ENCODE results near the gene RYR1.
A peak's percentile ranks its signal among the peaks of the same experiment; 100 is the strongest.

RYR1 gene

DNA sequence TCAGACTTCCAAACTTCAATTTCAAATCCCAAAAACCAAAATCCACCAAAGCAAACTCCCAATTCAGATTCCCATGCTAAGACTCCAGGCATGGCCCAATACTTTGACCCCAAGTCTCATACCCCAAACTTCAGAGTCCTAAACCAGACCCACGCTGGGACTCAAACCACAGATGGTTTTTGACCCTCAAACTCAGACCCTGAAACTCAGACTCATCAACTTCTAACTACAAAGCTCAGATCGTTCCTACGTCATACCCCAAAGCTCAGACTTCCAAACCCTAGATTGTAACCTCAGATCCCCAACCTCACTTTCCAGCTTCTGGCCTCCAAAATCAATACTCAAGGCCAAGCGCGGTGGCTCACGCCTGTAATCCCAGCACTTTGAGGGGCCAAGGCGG lies 11.9 kb downstream of the RYR1 start:
- Mint-ChIP-seq H3K4me1 (peaks cover 0 to 5% of the 10 kb centered on the region in 2 donors), H3K27me3 (peaks cover 42 to 48% of the 10 kb centered on the region in 2 donors), H3K27ac (no peak overlapping the region), H3K4me3 (no peak overlapping the region), H3K9me3 (peaks cover 0 to 5% of the 10 kb centered on the region in 2 donors), H3K36me3 (no peaks in the 10 kb centered on the region)
- no peak for DNase-seq
- ATAC-seq (replicated peaks): no peak

DNA sequence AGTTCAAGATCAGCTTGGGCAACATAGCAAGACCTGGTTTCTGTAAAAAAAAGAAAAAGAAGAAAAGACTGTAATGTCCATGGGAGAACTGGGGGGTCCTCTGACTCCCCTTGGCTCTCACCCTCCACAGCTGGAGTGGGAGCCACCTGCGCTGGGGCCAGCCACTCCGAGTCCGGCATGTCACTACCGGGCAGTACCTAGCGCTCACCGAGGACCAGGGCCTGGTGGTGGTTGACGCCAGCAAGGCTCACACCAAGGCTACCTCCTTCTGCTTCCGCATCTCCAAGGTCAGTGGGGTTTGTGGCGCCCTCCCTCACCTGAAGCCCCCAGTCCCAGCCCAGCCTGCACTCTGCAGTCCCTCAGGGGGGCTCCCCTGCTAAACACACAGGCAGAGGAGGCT lies 14.7 kb downstream of the RYR1 start:
- H3K4me1 Mint-ChIP-seq: no peaks in the 10 kb centered on the region
- peaks cover 28 to 29% of the 10 kb centered on the region in 2 donors for H3K27me3 Mint-ChIP-seq
- no peak overlapping the region for H3K4me3 Mint-ChIP-seq
- no peaks in the 10 kb centered on the region for H3K36me3 Mint-ChIP-seq
- H3K27ac Mint-ChIP-seq: no peak overlapping the region
- ATAC-seq (replicated peaks): no peak
- H3K9me3 Mint-ChIP-seq: peaks cover 0 to 5% of the 10 kb centered on the region in 2 donors
- no peak for DNase-seq

DNA sequence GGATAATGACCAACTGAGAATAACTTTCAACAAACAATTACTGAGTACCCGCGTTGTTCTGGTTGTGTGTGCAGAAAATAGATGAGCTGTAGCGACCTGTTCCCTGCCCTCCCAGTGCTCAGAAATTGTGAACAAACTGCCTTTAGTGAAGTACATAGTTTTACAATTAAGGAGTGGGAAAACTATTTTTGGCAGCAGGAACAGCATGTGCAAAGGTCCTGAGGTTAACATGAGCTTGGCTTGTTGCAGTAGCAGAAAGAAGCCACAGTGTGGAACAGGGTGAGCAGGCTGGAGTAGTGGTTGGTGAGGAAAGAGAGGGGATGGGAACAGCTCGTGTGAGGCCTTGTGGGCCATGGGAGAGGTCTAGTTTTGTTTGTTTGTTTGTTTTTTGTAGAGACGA lies 16.0 kb downstream of the RYR1 start:
- ATAC-seq (replicated peaks) (no peak), DNase-seq (no peak)
- peaks cover 0 to 5% of the 10 kb centered on the region in 2 donors for H3K9me3 Mint-ChIP-seq
- no peaks in the 10 kb centered on the region for H3K36me3 Mint-ChIP-seq
- peaks cover 18% of the 10 kb centered on the region in 2 donors for H3K27me3 Mint-ChIP-seq
- peaks cover 0 to 2% of the 10 kb centered on the region in 2 donors for H3K4me1 Mint-ChIP-seq
- H3K27ac Mint-ChIP-seq: no peak overlapping the region
- no peak overlapping the region for H3K4me3 Mint-ChIP-seq

DNA sequence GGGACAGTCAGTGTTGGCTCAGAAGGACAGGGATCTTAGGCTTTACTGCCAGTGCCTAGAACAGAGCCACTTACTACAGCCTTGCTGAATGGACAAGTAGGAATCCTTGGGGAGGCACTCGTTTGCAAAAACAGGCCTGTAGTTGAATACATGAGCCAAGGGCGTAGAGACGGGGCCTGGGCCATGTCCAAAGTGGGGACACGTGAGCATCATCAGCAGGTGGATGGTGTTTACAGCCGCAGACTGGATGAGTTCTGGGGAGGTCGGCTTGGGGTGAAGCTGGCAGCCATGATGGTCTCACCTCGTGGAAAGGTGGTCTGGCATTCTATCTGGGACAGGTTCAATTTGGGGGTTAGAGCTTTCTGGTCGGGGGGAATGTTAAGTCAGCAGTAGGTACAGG lies 17.5 kb downstream of the RYR1 start:
- no peak overlapping the region for H3K4me3 Mint-ChIP-seq
- no peaks in the 10 kb centered on the region for H3K36me3 Mint-ChIP-seq
- ATAC-seq (replicated peaks) (no peak), DNase-seq (no peak)
- peaks cover 8 to 10% of the 10 kb centered on the region in 2 donors for H3K27me3 Mint-ChIP-seq
- H3K4me1 Mint-ChIP-seq: peaks cover 0 to 2% of the 10 kb centered on the region in 2 donors
- peaks cover 0 to 5% of the 10 kb centered on the region in 2 donors for H3K9me3 Mint-ChIP-seq
- H3K27ac Mint-ChIP-seq: no peak overlapping the region

DNA sequence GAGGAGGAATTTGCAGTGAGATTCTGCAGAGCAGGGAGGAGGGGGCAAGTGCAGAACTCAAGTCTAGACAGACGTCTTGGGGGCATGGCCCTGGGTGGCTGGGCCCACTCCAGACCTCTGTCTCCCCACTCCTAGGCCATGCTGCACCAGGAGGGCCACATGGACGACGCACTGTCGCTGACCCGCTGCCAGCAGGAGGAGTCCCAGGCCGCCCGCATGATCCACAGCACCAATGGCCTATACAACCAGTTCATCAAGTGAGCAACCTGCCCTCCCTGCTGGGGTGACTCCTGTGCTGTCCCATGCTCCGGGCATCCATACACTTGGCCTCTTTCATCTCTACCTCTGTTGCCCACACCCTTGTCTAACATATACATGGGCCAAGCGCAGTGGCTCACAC lies 18.1 kb downstream of the RYR1 start:
- no peak for DNase-seq
- Mint-ChIP-seq H3K36me3 (no peaks in the 10 kb centered on the region), H3K4me1 (peaks cover 0 to 2% of the 10 kb centered on the region in 2 donors), H3K4me3 (no peak overlapping the region), H3K9me3 (peaks cover 0 to 5% of the 10 kb centered on the region in 2 donors), H3K27ac (no peak overlapping the region), H3K27me3 (peaks cover 8 to 10% of the 10 kb centered on the region in 2 donors)
- no peak for ATAC-seq (replicated peaks)

DNA sequence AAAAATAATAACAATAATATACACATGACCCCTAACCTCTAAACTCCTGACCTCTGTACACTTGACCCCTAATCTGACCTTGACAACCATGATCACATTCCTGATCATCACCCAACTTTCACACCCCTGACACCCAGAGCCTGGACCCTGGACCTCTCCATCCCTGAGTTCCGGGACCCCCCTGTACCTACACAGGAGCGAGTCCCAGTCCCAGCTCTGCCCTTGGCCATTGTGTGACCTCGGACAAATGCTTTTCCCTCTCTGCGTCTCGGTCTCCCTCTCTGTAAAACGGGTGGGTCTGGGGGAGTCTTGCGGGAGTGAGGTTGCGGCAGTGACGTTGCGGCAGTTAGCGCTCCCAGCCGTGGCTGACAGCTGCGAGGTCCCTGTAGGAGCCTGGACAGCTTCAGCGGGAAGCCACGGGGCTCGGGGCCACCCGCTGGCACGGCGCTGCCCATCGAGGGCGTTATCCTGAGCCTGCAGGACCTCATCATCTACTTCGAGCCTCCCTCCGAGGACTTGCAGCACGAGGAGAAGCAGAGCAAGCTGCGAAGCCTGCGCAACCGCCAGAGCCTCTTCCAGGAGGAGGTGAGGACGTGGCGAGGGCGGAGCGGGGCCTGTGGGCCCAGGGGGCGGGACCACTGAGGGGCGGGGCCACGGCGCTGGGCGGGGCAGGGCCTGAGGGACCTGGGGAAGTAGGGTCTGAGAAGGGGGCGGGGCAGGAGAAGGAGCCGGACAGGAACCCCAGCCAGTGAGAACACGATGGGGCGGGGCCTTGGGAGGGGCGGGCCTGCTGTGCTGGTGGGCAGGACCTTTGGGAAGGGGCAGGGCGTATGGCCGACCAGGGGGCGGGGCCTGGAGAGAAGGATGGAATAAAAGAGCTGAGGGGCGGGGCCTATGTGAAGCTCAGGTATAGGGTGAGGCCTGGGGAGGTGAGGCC lies 19.2 kb downstream of the RYR1 start:
- Mint-ChIP-seq H3K27ac (no peak overlapping the region), H3K4me3 (no peak overlapping the region), H3K36me3 (no peaks in the 10 kb centered on the region), H3K4me1 (peaks cover 0 to 2% of the 10 kb centered on the region in 2 donors), H3K9me3 (peaks cover 0 to 5% of the 10 kb centered on the region in 2 donors), H3K27me3 (peaks cover 8 to 10% of the 10 kb centered on the region in 2 donors)
- ATAC-seq (replicated peaks) (peak; percentile 25), DNase-seq (no peak)

DNA sequence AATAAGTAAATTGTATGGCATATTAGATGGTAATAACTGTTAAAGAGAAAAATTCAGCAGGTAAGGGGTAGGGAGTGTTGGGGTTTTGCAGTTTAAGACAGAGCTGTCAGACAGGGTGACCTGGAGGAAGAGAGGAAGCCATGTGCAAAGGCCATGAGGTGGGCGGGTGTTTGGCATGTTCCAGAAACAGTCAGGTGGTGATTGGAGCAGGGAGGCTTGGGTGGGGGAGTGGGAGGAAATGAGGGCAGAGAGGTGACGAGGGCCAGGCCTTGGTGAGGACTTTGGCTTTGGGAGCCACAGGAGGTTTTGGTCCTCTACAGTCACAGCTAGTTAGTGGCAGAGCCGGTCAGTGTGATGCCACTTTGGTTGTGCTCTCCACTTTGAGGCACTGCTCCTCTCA lies 20.1 kb downstream of the RYR1 start:
- H3K36me3 Mint-ChIP-seq: no peaks in the 10 kb centered on the region
- H3K27ac Mint-ChIP-seq: no peak overlapping the region
- H3K4me3 Mint-ChIP-seq: no peak overlapping the region
- DNase-seq: no peak
- H3K27me3 Mint-ChIP-seq: peaks cover 8 to 10% of the 10 kb centered on the region in 2 donors
- ATAC-seq (replicated peaks): no peak
- peaks cover 0 to 5% of the 10 kb centered on the region in 2 donors for H3K9me3 Mint-ChIP-seq
- H3K4me1 Mint-ChIP-seq: peaks cover 0 to 2% of the 10 kb centered on the region in 2 donors

DNA sequence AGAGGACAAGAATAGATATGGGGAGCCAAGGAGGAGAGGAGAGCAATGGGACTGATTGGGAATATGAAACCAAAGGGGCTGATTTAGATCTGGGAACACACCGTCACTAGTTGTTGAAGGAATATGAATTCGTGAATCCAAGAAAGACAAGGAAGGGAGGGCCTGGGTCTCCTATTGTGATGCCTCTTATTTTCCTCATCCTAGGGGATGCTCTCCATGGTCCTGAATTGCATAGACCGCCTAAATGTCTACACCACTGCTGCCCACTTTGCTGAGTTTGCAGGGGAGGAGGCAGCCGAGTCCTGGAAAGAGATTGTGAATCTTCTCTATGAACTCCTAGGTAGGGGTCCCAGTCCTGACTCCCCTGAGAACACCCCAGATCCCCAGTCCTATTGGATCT lies 21.5 kb downstream of the RYR1 start:
- ATAC-seq (replicated peaks): no peak
- H3K4me1 Mint-ChIP-seq: peaks cover 0 to 2% of the 10 kb centered on the region in 2 donors
- DNase-seq: no peak
- no peak overlapping the region for H3K4me3 Mint-ChIP-seq
- no peak overlapping the region for H3K27ac Mint-ChIP-seq
- H3K9me3 Mint-ChIP-seq: no peaks in the 10 kb centered on the region
- peaks cover 4 to 14% of the 10 kb centered on the region in 2 donors for H3K27me3 Mint-ChIP-seq
- no peaks in the 10 kb centered on the region for H3K36me3 Mint-ChIP-seq

DNA sequence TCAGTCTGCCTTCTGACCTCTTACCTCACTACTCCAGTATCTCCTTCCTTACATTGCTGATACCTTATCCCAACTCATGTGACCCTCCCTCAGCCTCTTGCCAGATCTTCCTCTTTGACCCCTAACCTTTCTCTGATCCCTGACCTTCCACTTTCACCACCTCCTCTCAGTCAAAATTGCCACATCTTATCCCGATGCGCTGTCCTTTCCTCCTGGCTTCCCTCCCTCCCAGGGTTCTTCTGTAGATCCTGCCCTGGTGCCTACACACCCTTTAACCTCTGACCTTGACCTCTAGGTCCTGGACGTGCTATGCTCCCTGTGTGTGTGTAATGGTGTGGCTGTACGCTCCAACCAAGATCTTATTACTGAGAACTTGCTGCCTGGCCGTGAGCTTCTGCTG lies 23.7 kb downstream of the RYR1 start:
- H3K27ac Mint-ChIP-seq: no peak overlapping the region
- no peak overlapping the region for H3K4me3 Mint-ChIP-seq
- H3K4me1 Mint-ChIP-seq: peaks cover 0 to 2% of the 10 kb centered on the region in 2 donors
- ATAC-seq (replicated peaks) (no peak), DNase-seq (no peak)
- peaks cover 4 to 17% of the 10 kb centered on the region in 2 donors for H3K27me3 Mint-ChIP-seq
- no peaks in the 10 kb centered on the region for H3K36me3 Mint-ChIP-seq
- no peaks in the 10 kb centered on the region for H3K9me3 Mint-ChIP-seq

DNA sequence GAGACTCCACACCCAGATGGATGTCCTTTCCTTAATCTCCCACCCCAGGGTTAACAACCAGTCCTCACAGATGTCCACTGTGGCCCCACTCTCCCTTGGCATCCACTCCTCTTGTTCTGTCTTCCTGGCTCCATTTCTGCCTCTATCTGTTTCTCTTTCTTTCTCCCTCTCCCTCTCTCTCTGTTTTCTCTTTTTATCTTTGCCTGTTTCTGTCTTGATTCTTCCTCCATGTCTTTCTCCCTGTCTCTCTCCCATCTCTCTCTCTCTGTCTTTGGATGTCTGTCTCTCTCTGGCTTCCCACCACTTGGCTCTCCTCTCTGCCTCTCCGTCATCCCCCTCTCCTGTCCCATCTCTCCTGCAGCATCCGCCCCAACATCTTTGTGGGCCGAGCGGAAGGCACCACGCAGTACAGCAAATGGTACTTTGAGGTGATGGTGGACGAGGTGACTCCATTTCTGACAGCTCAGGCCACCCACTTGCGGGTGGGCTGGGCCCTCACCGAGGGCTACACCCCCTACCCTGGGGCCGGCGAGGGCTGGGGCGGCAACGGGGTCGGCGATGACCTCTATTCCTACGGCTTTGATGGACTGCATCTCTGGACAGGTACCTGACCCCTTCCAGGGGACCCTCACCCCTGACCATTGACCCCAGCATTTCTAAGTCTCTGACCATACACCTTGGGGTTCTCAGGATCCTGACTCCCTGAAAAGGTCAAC lies 24.4 kb downstream of the RYR1 start:
- H3K4me3 Mint-ChIP-seq: no peak overlapping the region
- no peak for ATAC-seq (replicated peaks)

DNA sequence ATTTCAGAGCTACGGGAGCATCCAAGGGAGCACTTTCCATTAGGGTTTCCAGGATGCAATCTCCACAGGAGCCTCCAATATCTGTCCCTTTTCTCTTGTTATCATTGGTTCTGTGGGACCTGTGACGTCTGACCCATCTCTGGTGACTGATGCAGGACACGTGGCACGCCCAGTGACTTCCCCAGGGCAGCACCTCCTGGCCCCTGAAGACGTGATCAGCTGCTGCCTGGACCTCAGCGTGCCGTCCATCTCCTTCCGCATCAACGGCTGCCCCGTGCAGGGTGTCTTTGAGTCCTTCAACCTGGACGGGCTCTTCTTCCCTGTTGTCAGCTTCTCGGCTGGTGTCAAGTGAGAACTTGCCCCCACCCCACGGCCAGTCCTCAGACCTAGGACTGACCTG lies 25.5 kb downstream of the RYR1 start:
- Mint-ChIP-seq H3K4me3 (no peak overlapping the region), H3K4me1 (no peaks in the 10 kb centered on the region), H3K27me3 (peaks cover 8 to 27% of the 10 kb centered on the region in 2 donors), H3K27ac (no peak overlapping the region), H3K36me3 (no peaks in the 10 kb centered on the region), H3K9me3 (no peaks in the 10 kb centered on the region)
- no peak for DNase-seq
- no peak for ATAC-seq (replicated peaks)

More for the DNA sequence above, 24.4 kb downstream of the RYR1 start:
- H3K4me1 Mint-ChIP-seq: peaks cover 0 to 2% of the 10 kb centered on the region in 2 donors
- H3K9me3 Mint-ChIP-seq: no peaks in the 10 kb centered on the region
- no peaks in the 10 kb centered on the region for H3K36me3 Mint-ChIP-seq
- peaks cover 8 to 22% of the 10 kb centered on the region in 2 donors for H3K27me3 Mint-ChIP-seq
- DNase-seq: no peak
- no peak overlapping the region for H3K27ac Mint-ChIP-seq

DNA sequence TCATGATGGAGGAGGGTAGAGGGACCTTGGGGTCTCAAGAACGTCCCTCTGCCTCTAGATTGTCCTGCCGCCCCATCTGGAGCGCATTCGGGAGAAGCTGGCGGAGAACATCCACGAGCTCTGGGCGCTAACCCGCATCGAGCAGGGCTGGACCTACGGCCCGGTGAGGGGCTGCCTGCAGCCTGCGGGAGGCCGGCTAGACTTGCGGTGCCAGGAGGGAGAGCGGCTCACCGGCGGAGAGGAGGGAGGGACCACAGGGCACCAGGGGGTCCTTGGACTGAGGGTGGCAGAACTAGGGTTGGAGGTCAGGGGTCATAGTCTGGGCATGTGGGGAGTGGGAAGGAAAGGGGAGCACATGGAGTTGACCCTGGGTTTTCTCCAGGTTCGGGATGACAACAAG lies 29.9 kb downstream of the RYR1 start:
- Mint-ChIP-seq H3K27me3 (peaks cover 8 to 39% of the 10 kb centered on the region in 2 donors), H3K4me3 (no peak overlapping the region), H3K4me1 (no peaks in the 10 kb centered on the region), H3K36me3 (no peaks in the 10 kb centered on the region), H3K9me3 (peaks cover 0 to 2% of the 10 kb centered on the region in 2 donors), H3K27ac (no peak overlapping the region)
- no peak for DNase-seq
- ATAC-seq (replicated peaks): no peak

DNA sequence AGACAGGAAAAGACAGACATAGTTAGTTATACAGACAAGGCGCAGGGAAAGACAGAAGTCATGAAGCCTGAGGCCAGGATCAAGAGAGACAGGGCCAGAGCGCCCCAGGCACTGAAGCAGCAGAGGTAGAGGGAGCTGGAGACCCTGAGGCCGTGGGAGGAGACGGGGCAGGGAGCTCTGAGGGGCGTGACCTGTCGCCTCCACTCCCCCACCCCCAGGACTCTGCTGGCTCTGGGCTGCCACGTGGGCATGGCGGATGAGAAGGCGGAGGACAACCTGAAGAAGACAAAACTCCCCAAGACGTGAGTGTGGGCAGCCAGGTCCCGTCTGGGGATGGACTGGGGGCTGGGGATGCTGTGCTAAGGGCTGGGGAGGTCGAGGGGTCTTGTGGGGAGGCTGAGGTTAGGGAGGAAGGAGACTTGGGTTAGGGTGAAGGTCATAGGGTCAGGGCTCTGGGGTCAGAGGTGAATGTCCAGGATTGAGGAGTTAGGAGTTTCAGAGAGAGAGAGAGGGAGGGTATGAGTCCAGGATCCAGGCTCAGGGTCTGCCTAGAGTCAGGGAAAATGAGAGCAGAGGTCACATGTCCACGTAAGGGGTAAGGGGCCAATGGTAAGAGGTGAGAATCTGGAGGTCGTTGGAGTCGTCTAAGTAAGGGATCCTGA lies 31.1 kb downstream of the RYR1 start:
- DNase-seq: no peak
- H3K36me3 Mint-ChIP-seq: no peaks in the 10 kb centered on the region
- no peaks in the 10 kb centered on the region for H3K4me1 Mint-ChIP-seq
- no peak for ATAC-seq (replicated peaks)
- H3K9me3 Mint-ChIP-seq: peaks cover 0 to 2% of the 10 kb centered on the region in 2 donors
- no peak overlapping the region for H3K27ac Mint-ChIP-seq
- H3K27me3 Mint-ChIP-seq: peaks cover 5 to 29% of the 10 kb centered on the region in 2 donors
- no peak overlapping the region for H3K4me3 Mint-ChIP-seq

DNA sequence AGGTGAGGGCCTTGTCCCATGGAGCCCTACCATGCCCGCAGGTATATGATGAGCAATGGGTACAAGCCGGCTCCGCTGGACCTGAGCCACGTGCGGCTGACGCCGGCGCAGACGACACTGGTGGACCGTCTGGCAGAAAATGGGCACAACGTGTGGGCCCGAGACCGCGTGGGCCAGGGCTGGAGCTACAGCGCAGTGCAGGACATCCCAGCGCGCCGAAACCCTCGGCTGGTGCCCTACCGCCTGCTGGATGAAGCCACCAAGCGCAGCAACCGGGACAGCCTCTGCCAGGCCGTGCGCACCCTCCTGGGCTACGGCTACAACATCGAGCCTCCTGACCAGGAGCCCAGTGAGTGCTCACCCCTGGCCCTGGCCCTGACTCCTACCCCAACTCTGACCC lies 32.6 kb downstream of the RYR1 start:
- no peaks in the 10 kb centered on the region for H3K4me1 Mint-ChIP-seq
- no peak overlapping the region for H3K4me3 Mint-ChIP-seq
- no peak overlapping the region for H3K27ac Mint-ChIP-seq
- H3K27me3 Mint-ChIP-seq: peaks cover 7 to 22% of the 10 kb centered on the region in 2 donors
- DNase-seq: no peak
- peaks cover 0 to 2% of the 10 kb centered on the region in 2 donors for H3K9me3 Mint-ChIP-seq
- ATAC-seq (replicated peaks): no peak
- H3K36me3 Mint-ChIP-seq: no peaks in the 10 kb centered on the region
